ENCODE measurements around the gene FBXL4.

DNA sequence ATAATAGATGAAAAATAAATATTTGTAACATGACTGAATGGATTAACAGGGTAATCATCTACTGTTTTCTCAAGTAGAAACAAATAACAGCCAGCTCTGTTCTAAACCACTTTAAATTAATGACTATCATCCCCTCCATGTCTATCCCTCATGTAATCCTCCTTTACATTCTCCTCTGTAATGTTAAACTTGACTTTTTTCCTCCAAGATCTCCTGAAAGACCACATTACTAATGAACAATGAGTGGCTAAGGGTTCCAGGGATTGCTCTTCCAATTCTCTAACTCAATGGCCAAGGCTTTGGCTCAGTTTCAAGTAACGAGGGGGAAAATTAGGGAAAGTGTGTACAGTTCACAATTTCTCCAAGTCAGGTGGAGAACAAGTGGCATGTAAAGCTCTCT lies 37.6 kb upstream of the FBXL4 start:
- TF ChIP-seq CTCF (conservative IDR thresholded peaks at IDR 0.05; ENCODE audit: low read length) (no peak), EZH2phosphoT487 (IDR thresholded peaks at IDR 0.05; ENCODE audit: borderline replicate concordance) (no peak)
